SJSA1 (cell line): ENCODE measurements around the gene CIAO1. TPM values are rescaled to one million over a fixed set of nuclear protein-coding genes. Genes with fewer than 3 reads are reported as not detected.
"Not testable (repeated sequence)": the region's sequence is repeated elsewhere in the genome, so short reads cannot be mapped to it uniquely, and the experiment has no call there.

Experiments
- DNase-seq, 2 experiments: peaks; one replicate each; pipeline ENCODE4 v3.0.0-alpha.2; 2015 to 2020; ENCODE audit warnings: low spot score in 2 of 2, low read depth in 1 of 2
- H3K27ac ChIP-seq: fragments of 250-450 bp; sonication (Bioruptor Pico); 2 replicates; pipeline ENCODE4 v1.5.1; 2020; ENCODE audit warnings: mild to moderate bottlenecking, moderate library complexity
- H3K27me3 ChIP-seq: fragments of 250-450 bp; sonication (Bioruptor Pico); replicated peaks from 2 replicates; pipeline ENCODE4 v1.5.1; 2020; ENCODE audit warnings: mild to moderate bottlenecking, moderate library complexity
- H3K36me3 ChIP-seq: fragments of 250-450 bp; sonication (Bioruptor Pico); 2 replicates; pipeline ENCODE4 v1.5.1; 2020; ENCODE audit warnings: mild to moderate bottlenecking
- H3K4me1 ChIP-seq: fragments of 250-450 bp; sonication (Bioruptor Pico); replicated peaks from 2 replicates; pipeline ENCODE4 v1.6.1; 2021; ENCODE audit warnings: mild to moderate bottlenecking
- H3K4me3 ChIP-seq: fragments of 250-450 bp; sonication (Bioruptor Pico); 2 replicates; pipeline ENCODE4 v1.5.1; 2020; ENCODE audit warnings: mild to moderate bottlenecking
- H3K9me3 ChIP-seq: fragments of 250-450 bp; sonication (Bioruptor Pico); replicated peaks from 2 replicates; pipeline ENCODE4 v1.5.1; 2020; ENCODE audit warnings: mild to moderate bottlenecking
- total RNA-seq: library from RNA; depleted of rRNA; stranded (reverse); fragments of >200 nt; shearing (Covaris generic); gene quantifications from 2 replicates; pipeline ENCODE4 v1.2.3, GENCODE V29; 2014

The CIAO1 gene
- total RNA-seq, 1 experiment from 2014 or later = 86.9 TPM

- Histone ChIP-seq H3K27me3 (no peaks in the 10 kb centered on the region), H3K4me3 (no peak overlapping the region), H3K4me1 (no peaks in the 10 kb centered on the region), H3K36me3 (peaks cover 92% of the 10 kb centered on the region), H3K27ac (no peak overlapping the region), H3K9me3 (no peaks in the 10 kb centered on the region)
- no peak for DNase-seq
Measured at GRCh38 chr2:96274355-96275056, 8.5 kb downstream of the CIAO1 start.

GRCh38 chr2:96276787-96277499 is 10.9 kb downstream of the CIAO1 start:
- H3K36me3 ChIP-seq = peaks cover 93% of the 10 kb centered on the region
- no peak overlapping the region for H3K27ac ChIP-seq

GRCh38 chr2:96287273-96287856 is 21.3 kb downstream of the CIAO1 start:
- no peak overlapping the region for H3K27ac ChIP-seq

More at GRCh38 chr2:96276787-96277499, 10.9 kb downstream of the CIAO1 start:
- H3K4me1 ChIP-seq = no peaks in the 10 kb centered on the region
- DNase-seq = no peak
- H3K9me3 ChIP-seq = no peaks in the 10 kb centered on the region
- H3K4me3 ChIP-seq = no peak overlapping the region
- no peaks in the 10 kb centered on the region for H3K27me3 ChIP-seq

GRCh38 chr2:96291751-96292150 is 25.7 kb downstream of the CIAO1 start:
- Histone ChIP-seq H3K9me3 (no peaks in the 10 kb centered on the region), H3K27me3 (no peaks in the 10 kb centered on the region), H3K27ac (no peak overlapping the region), H3K36me3 (peaks cover 98% of the 10 kb centered on the region), H3K4me1 (no peaks in the 10 kb centered on the region), H3K4me3 (no peak overlapping the region)
- DNase-seq = no peak

More at GRCh38 chr2:96287273-96287856, 21.3 kb downstream of the CIAO1 start:
- no peak for DNase-seq
- no peaks in the 10 kb centered on the region for H3K27me3 ChIP-seq
- no peak overlapping the region for H3K4me3 ChIP-seq
- no peaks in the 10 kb centered on the region for H3K9me3 ChIP-seq
- no peaks in the 10 kb centered on the region for H3K4me1 ChIP-seq
- peaks cover 100% of the 10 kb centered on the region for H3K36me3 ChIP-seq

GRCh38 chr2:96294271-96294670 is 28.2 kb downstream of the CIAO1 start:
- DNase-seq, H3K4me1 ChIP-seq, H3K4me3 ChIP-seq, H3K27me3 ChIP-seq, H3K9me3 ChIP-seq, H3K27ac ChIP-seq: not testable (repeated sequence)
- H3K36me3 ChIP-seq = peaks cover 98% of the 10 kb centered on the region

- Histone ChIP-seq H3K27me3 (no peaks in the 10 kb centered on the region), H3K4me3 (no peak overlapping the region), H3K36me3 (peaks cover 98% of the 10 kb centered on the region), H3K9me3 (no peaks in the 10 kb centered on the region), H3K4me1 (no peaks in the 10 kb centered on the region), H3K27ac (no peak overlapping the region)
- no peak for DNase-seq
Measured at GRCh38 chr2:96296925-96297324, 30.9 kb downstream of the CIAO1 start.

- DNase-seq = no peak
- no peak overlapping the region for H3K27ac ChIP-seq
- no peaks in the 10 kb centered on the region for H3K27me3 ChIP-seq
- no peaks in the 10 kb centered on the region for H3K9me3 ChIP-seq
- H3K36me3 ChIP-seq = peaks cover 76% of the 10 kb centered on the region
- H3K4me1 ChIP-seq = peaks cover 12% of the 10 kb centered on the region
- H3K4me3 ChIP-seq = no peak overlapping the region
Measured at GRCh38 chr2:96301865-96302264, 35.8 kb downstream of the CIAO1 start.

- Histone ChIP-seq H3K27me3 (no peaks in the 10 kb centered on the region), H3K9me3 (no peaks in the 10 kb centered on the region), H3K4me1 (peaks cover 12% of the 10 kb centered on the region), H3K36me3 (peaks cover 48% of the 10 kb centered on the region), H3K27ac (peak overlapping the region; percentile 57; the same call in 1 of the 2 replicates), H3K4me3 (peak overlapping the region; percentile 57)
- no peak for DNase-seq
Measured at GRCh38 chr2:96304606-96305005, 38.6 kb downstream of the CIAO1 start.

- peak within 1 kb of the TSS; percentile 57 for H3K27ac ChIP-seq
- no peaks in the 10 kb centered on the region for H3K9me3 ChIP-seq
- DNase-seq = peak; percentile 87 to 88
- H3K27me3 ChIP-seq = no peaks in the 10 kb centered on the region
- peaks cover 12% of the 10 kb centered on the region for H3K4me1 ChIP-seq
- H3K4me3 ChIP-seq = peak within 1 kb of the TSS; percentile 57
- H3K36me3 ChIP-seq = peaks cover 41% of the 10 kb centered on the region
Measured at GRCh38 chr2:96305091-96305978, 39.3 kb downstream of the CIAO1 start, which contains the start of gene SNRNP200. Gene SNRNP200 (minus strand): TSS chr2:96305546. CDS start chr2:96305437, 109 bp downstream.

GRCh38 chr2:96305979-96306308 is 39.9 kb downstream of the CIAO1 start:
- Histone ChIP-seq H3K9me3 (no peaks in the 10 kb centered on the region), H3K4me3 (peak overlapping the region; percentile 57), H3K27me3 (no peaks in the 10 kb centered on the region), H3K36me3 (peaks cover 35% of the 10 kb centered on the region), H3K4me1 (peaks cover 12% of the 10 kb centered on the region), H3K27ac (peak overlapping the region; percentile 57)
- no peak for DNase-seq

- peaks cover 31% of the 10 kb centered on the region for H3K36me3 ChIP-seq
- no peak for DNase-seq
- H3K9me3 ChIP-seq = no peaks in the 10 kb centered on the region
- no peaks in the 10 kb centered on the region for H3K27me3 ChIP-seq
- H3K27ac ChIP-seq = no peak overlapping the region
- H3K4me1 ChIP-seq = peaks cover 12% of the 10 kb centered on the region
- peak overlapping the region; percentile 57 for H3K4me3 ChIP-seq
Measured at GRCh38 chr2:96306370-96306769, 40.3 kb downstream of the CIAO1 start.

GRCh38 chr2:96308248-96308647 is 42.2 kb downstream of the CIAO1 start:
- Histone ChIP-seq H3K36me3 (peaks cover 12% of the 10 kb centered on the region), H3K27ac (no peak overlapping the region), H3K27me3 (no peaks in the 10 kb centered on the region), H3K4me3 (no peak overlapping the region), H3K4me1 (peaks cover 12% of the 10 kb centered on the region), H3K9me3 (no peaks in the 10 kb centered on the region)
- no peak for DNase-seq

- no peak overlapping the region for H3K27ac ChIP-seq
Measured at GRCh38 chr2:96315005-96315399, 49.0 kb downstream of the CIAO1 start.

More at GRCh38 chr2:96315005-96315399, 49.0 kb downstream of the CIAO1 start:
- H3K27me3 ChIP-seq = peaks cover under 1% of the 10 kb centered on the region; the same call in 1 of the 2 replicates
- H3K4me3 ChIP-seq = no peak overlapping the region
- H3K4me1 ChIP-seq = peaks cover 14% of the 10 kb centered on the region
- no peaks in the 10 kb centered on the region for H3K36me3 ChIP-seq
- DNase-seq = no peak
- no peaks in the 10 kb centered on the region for H3K9me3 ChIP-seq
